Measurements from ENCODE around the gene PDIA5.
A peak's percentile ranks its signal among the peaks of the same experiment; 100 is the strongest.

PDIA5 gene

DNA sequence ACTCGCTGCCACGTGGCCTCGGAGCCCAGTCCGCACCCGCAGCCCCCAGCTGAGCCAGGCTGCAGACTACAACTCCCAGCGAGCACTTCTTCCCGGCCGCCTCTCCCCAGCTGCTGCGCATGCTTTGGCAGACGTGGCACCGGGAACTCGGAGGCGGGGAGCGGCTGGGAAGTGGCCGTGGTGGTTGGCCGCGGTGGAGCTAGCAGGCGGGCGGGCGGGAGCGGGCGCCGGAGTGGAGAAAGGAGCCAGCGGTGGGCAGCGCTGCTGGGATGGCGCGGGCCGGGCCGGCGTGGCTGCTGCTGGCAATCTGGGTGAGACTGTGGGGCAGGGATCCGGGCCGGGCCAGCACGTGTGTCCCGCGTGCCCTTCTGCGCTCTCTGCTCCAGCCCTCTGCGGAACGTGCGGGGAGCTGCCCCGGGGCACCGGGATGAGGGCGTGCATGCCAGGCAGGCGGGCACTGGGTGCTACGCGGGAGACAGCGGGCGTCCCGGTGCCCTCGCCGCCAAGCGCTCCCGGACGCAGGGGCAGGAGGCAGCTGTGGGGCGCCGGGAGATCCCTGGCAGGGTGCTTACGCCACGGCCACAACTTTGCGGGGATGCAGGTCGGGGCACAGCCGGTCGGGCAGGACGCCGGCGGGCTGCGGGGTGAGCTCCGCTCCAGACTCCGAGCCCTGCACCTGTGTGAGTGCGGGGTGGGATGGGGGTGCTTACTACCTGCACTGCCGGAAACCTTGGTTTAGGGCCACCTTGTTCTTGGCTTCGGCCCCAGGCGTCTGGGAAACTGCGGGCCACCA is at the start of gene PDIA5:
Gene PDIA5 (plus strand): TSS at position 130 of the 793 bp plus-strand sequence. CDS start 140 bp downstream, at position 270.
- peak in 1 of 2 donors; percentile 30 for DNase-seq (ENCODE audit: extremely low read depth in 1 of 2, low read depth in 1 of 2)

DNA sequence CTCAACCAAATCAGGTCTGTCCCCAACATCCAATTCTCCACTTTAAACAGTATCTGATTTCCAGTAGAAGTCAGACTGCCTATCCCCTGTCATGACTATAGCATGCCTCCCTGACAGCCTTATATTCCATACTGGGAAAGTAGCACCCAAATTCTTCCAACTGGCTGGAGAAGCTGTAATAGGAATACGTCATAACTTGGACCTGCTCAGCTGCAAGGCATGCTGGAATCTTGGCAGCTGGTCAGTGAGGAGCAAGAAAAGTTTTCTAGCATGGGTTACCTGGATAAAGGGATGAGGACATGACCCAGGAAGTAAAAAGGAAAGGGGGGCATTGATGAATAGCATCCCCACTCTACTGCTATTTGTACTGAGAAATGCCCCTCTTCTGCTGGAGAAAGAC is 48.1 kb upstream of the PDIA5 start:
- DNase-seq (ENCODE audit: extremely low read depth in 1 of 2, low read depth in 1 of 2), result no peak

DNA sequence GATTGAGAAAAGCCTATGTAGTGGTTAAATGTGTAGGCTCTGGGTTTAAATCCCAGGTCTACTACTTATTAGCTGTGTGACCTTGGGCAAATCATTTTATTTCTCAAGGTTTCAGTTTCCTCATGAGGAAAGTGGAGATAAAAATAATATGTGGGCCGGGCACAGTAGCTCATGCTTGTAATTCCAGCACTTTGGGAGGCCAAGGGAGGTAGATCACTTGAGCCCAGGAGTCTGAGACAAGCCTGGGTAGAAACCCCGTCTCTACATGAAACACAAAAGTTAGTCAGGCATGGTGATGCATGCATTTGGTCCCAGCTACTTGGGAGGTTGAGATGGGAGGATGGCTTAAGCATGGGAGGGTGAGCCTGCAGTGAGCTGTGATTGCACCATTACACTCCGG is 47.7 kb upstream of the PDIA5 start:
- no peak for DNase-seq (ENCODE audit: extremely low read depth in 1 of 2, low read depth in 1 of 2)

DNA sequence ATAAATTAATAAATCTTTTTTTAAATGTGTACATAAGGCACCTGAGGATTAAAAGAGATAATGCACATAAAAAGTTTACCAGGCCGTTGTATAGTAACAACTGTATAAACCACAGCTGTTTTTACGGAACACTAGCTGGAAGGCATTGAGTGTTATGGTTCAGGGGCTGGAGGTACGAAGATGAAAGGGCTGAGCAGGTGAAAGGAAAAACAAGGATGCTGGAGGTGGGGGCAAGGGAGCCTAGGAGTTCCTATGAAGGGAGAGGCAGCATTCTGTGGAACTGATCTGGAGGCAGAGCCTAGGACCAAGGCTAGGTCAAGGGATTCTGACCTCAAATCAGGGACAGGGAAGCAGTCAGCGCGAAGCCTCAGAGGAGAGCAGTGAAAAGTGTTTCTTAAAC is 47.2 kb upstream of the PDIA5 start:
- DNase-seq (ENCODE audit: extremely low read depth in 1 of 2, low read depth in 1 of 2), result no peak

DNA sequence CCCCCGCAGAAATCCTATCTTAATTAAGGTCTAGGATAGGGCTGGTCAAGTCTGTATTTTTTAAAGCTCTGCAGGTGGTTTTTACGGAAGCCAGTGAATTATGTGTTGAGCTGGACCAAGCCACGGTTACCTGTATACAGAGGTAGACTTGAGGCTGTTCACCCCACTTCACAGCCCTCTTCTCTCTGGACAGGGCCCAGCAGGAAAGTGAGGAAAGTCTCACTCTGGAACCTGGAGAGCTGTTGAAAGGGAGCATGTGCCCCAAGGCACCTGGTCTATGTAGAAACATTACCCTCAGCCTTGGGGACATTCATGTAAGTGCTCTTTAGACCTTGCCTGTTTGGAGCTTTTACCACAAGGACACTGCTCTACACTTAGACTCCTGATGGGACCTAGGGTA is 46.1 kb upstream of the PDIA5 start:
- no peak for DNase-seq (ENCODE audit: extremely low read depth in 1 of 2, low read depth in 1 of 2)

DNA sequence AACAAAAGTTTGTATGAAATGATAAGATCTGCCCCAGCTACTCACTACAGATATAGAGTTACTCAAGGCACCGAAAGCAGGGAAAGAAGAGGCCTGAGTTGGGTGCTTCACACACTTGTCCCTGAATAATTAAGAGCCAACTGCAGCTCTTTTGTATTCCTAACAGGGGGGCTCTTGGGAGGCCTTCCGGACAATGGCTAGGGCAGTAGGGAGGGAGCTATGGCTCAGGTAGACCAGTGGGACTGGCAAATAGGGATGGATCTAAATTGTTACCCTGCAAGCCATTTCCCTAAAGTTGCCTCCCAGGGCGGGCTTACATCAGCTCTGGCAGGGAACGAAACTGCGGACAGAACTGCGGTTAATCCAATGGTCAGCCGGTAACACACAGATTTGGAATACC is 45.4 kb upstream of the PDIA5 start:
- DNase-seq (ENCODE audit: extremely low read depth in 1 of 2, low read depth in 1 of 2), result no peak

DNA sequence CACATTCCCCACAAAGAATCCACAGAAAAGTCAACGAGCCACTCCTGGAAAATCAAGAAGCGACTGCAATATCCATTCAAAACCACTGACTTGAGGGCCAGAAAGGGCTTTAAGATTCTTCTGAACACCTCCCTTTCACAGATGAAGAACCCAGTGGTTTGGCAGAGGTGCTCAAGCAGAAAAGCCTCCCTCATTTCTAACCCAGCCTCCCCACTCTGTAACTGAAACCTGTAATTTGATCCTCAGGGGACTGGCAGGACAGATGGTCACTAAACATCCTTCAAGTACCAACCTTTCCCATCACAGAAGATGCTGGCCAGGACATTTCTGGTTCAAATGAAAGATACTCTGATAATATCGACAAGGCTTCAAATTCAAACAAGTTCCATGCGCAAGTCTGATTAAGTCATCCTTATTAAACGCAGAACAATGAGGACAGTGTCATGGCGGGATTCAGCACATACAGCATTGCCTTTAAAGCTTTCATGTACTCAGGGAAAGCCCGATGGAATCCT is 44.8 kb upstream of the PDIA5 start:
- DNase-seq (ENCODE audit: extremely low read depth in 1 of 2, low read depth in 1 of 2), result no peak

DNA sequence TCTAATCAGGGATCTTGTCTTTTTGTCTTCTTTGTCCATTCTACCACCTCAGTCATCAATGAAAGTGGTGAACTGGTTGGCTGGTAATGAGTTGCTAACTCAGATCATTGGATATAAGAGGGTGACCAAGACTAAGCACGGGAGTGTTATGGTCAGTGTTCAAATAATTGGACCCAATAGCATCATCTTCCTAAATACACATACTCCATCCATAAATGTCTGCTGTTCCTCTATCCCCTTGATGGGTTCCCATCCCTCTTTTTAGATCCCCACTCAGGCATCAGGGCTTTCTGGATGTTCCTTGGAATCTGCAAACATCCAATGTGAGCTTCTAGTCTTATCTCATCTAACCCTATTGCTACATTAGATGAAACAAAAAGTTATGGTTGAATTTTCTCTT is 42.8 kb upstream of the PDIA5 start:
- no peak for DNase-seq (ENCODE audit: extremely low read depth in 1 of 2, low read depth in 1 of 2)

DNA sequence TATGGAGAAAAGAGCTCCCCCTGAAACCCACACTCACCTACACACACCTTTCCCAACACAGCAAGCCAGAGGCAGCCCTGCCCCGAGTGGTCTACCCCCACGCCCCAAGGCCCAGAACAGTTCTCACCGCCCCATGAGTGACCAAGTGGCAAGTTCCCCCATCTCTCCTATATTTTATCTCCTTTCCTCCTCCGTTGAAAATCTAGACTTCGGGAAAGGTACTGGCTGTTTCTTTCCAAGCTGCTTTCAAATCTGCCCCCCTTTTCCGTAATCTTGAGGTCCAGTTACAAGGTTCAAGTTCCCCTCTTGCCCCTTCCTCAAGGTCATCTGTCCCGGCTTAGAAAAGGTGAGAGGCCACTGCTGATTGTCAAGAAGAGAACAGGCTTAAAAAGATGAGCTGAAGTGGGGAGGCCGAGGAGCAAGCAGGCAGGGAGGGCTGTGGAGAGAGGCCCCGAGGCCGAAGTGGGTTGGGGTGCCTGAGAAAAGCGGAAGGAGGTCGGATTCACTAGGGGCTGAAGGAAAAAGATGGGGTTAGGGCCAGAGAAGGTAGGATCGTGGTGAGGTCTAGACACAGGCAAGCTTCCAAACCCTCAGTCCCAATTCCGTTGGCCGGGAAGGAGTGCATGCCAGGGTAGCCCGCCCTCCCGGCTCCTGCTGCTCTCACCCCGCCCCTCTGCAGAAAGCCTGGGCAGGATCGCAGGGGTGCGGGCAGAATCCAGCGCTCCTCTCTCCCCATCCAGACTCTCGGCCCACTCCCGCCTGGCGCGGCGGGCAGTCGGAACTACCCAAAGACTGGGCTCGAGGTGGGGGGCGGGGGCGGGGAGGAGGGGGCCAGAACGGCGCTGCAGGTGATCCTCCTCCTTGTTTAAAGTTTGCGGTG is 40.9 kb upstream of the PDIA5 start:
- no peak for DNase-seq (ENCODE audit: extremely low read depth in 1 of 2, low read depth in 1 of 2)

DNA sequence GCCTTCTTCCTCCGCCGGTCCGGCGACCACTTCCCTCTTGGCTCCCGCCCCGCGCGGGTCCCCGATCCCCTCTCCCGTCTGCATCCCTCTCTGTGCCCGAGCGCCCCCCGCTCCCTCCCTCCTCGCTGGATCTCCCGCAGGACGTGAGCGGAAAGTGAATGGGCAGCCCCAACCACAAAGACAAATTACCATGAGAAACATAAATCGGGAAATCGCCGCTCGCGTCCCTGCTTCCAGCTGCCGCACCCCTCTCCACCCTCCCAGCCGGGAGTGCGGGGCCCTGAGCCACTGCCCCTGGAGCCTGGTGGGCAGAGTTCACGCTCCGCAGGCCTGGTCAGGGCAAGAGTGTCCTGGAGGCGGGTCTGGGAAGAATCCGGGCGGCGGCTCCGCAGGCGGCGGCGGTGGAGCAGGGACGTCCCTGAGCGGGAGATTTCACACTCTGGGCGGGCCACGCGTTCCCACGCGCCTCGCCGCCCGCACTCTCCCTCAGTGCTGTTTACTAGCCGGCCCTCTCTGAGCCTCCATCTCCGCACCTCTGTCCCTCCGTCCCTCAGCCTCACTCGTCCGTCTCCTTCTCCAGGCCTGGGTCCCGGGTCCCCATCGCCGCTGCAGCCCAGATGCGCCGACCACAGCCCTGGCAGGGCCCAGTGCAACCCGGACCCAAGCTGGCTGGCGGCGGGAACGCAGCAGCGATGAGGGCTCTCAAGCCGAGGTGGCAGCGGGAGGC is 40.1 kb upstream of the PDIA5 start:
- DNase-seq (ENCODE audit: extremely low read depth in 1 of 2, low read depth in 1 of 2), result no peak

DNA sequence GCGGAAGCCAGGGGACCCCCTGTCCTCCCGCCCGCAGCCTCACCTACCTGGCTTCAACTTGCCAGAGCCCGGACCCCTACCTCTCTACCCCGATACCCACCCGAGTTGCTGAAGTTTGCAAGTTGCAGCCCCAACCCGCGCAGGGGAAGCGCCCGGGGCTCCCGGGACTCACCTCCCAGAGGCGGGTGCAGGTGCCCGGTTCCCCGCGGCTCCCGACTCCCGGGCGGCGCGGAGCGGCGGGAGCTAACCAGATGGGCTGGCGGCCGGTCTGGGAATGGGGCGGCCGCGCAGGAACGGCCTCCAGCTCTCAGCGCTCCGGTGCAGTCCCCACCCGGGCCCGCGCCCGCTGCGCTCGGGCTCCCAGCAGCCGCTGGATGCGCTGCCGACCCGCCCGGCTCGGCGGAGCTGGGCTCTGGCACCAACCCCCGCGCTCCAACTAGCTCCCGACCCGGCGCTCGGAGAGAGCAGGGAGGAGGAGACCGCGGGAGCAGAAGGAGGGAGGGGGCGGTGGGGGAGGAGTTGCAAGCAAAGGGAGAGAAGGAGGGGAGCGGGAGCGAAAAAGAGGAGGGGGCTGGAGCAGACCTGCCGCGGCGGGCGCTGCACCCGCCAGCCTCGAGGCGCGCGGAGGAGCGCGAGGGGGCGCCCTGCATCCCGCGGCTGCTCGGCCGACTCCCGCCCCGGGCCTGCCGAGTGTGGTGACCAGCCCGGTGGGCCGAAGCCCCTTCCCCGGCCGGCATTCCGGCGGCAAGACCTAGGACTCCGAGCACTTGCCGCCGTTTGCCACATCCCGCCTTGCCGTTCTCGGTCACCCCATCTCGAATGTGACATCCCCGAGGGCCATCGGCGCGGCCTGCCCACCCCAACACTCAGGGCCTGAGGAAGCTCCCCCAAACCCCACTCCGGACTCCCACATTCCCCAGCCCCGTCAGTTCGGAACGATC is 39.3 kb upstream of the PDIA5 start, which contains the start of gene SEMA5B:
Gene SEMA5B (minus strand): TSS at position 472 of the 941 bp plus-strand sequence. CDS start 66,500 bp downstream, outside the sequence.
- DNase-seq (ENCODE audit: extremely low read depth in 1 of 2, low read depth in 1 of 2), result no peak

DNA sequence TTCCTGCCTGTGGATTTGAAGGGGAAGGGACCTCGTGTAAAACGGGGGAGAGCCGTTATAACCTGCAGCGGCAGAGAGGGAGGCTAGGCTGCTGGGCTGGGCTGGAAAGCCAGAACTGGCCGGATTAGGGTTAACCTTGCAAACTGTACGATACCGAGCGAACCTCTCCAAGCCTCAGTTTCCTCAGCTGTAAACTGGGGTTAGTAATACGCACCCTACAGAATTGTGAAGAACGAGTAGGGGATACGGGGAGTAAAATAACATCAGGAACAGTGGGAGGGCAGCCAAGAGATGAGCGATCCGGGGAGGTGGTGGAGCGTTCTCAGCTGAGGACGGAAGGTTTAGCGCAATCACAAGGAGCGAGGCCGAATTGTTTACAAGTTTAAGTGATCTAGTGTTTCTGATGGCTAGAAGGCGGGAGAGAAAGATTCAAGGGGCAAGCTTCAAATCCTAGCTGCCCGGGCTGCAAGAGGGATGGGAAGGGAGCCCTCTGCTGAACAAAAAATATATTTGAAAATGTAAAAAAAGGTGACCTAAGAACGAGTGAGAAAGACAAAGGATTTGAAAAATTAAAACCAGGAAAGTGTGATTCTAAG is 38.5 kb upstream of the PDIA5 start:
- no peak for DNase-seq (ENCODE audit: extremely low read depth in 1 of 2, low read depth in 1 of 2)

DNA sequence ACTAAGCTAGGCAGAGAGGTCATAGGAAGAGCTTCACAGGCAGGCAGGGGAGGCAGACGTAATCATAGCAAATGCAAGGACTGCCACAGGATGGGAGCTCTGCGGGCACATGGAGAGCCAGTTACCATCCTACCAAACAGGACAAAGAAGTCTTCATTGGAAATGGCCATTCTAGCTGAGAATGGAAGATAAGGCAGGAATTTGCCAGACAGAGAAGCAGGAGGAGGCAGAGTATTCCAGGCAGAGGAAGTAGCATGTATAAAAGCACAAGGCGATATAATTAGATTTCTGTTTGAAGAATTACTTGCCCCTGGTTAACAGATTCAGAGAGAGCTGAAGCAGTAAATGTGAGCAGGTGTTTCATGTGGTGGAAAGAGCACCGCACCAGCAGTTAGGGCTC is 35.8 kb upstream of the PDIA5 start:
- DNase-seq (ENCODE audit: extremely low read depth in 1 of 2, low read depth in 1 of 2), result no peak

DNA sequence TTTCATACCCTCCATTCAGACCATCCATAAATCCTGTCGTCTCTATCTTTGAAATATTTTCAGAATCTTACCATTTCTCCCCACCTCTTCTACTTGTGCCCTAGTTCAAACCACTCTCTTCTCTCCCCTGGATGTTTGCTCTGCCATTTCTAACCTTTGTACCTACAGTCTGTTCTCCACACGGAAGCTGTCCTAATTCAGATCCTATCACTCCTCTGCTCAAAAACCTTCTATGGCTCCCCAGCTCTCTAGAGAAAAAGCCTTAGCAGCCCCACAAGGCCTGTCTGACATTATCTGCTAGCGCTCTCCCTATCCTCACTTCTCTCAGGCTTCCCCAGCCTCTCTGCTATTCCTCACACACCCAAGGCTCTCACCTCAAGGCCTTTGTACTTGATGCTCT is 34.8 kb upstream of the PDIA5 start:
- DNase-seq (ENCODE audit: extremely low read depth in 1 of 2, low read depth in 1 of 2), result no peak

DNA sequence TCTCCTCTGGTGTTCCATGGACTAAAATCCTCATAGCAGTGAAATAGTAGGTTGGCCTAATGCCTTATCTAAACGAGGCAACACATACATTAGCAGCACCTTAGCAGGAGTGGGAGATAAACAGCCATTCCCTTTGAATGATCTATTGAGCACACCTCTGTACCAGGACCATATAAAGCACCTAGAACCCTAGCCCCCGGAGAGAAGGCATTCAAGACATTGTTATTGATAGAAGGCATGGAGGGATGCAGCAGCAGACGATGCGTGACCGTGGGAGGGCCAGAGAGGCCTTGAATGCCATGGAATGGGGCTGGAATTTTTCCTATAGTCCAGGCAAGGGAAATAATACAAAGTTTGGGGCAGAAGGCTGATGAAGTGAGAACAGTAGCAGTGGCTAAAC is 32.7 kb upstream of the PDIA5 start:
- DNase-seq (ENCODE audit: extremely low read depth in 1 of 2, low read depth in 1 of 2), result no peak

DNA sequence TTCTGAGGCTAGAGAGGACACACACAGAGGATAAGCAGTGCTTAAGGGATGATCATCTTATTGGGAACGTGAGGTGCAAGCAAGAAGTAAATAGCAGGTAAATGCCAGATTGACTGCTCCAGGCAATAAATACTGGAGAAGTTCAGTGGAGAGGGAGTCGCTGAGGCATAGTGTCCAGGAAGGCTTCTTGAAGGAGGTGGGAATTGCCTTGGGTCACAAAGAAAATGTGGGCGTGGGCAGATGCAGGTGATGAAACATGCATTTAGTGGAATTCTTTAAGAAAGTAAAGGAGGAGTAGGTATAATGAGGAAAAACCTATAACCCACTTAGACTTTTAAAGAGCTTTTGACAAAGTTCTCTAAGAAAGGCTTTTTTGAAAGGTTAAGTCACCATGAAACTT is 31.8 kb upstream of the PDIA5 start:
- DNase-seq (ENCODE audit: extremely low read depth in 1 of 2, low read depth in 1 of 2), result no peak

DNA sequence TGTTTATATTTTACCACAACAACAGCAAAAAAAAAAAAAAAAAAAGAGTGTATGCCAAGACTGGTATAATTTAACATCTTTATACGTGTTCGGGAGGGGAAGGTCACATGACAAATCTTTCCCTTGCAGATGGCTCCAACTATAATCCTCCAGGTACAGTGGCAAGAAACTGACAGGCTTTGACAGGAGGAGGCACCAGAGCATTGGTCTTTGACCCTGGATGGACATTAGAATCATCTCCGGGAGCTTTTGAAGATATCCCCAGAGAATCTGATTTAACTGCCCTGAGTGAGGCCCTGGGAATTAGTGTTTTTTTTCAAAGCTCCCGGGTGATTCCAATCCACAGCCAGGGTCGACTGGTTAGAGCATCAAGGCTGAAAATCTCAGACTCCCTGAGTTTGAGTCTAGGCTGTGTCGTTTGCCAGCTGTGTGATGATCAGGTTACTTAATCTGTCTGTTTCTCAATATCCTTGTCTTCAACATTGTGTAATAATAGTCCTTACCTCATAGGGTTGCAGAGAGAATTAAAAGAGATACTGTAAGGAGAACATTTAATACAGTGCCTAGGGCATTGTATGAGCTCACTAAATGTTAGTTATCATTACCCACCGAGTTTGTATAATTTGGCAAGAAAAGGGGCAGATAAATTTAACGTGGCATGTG is 30.3 kb upstream of the PDIA5 start:
- no peak for DNase-seq (ENCODE audit: extremely low read depth in 1 of 2, low read depth in 1 of 2)

DNA sequence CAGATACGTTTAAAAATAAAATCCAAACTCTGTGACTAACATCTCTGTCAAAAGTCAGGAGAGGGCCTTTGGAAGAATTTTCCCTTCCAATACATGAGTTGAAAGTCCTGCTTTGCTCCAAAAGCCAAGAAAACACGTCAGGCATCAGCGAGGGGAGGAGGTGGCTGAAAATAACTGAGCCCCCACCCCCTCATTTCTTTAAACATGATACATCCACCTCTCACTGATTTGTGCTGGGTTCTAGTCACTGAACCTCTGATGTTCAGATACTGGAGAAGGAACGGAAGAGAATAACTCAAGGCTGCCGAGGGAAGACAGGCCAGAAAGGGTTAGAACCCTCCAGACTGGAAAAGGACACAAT is 29.8 kb upstream of the PDIA5 start:
- DNase-seq (ENCODE audit: extremely low read depth in 1 of 2, low read depth in 1 of 2), result no peak

DNA sequence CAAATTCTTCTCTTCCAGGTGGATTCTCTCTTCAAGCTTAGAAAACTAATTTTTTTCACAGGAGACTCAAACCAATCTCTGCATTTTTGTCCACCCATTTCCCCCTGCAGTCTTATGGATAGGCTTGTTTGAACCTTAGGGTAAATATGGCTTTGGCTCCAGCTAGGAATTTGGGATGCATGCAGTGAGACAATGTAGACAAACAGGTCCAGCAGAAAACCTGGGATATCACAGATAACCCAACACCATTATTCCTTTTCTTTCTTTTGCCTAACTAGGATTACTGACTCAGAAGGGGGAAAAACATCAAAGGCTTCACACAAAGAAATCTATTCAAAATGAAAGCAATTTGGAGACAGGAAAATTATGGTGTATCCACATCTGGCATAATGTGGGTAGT is 28.1 kb upstream of the PDIA5 start:
- no peak for DNase-seq (ENCODE audit: extremely low read depth in 1 of 2, low read depth in 1 of 2)
